NCI-H345 (cell line): ENCODE data around the gene FTSJ3.
A peak's percentile ranks its signal among the peaks of the same experiment; 100 is the strongest.
"Not testable (repeated sequence)": the region's sequence is repeated elsewhere in the genome, so short reads cannot be mapped to it uniquely, and the experiment has no call there.

Experiments
- DNase-seq: peaks from one replicate; lab custom pipeline; 2025; lab: John Stamatoyannopoulos, UW

FTSJ3 gene

GRCh38 chr17:63827002-63827800 lies at the start of gene FTSJ3, which contains the start of gene PSMC5:
Gene FTSJ3 (minus strand): TSS chr17:63827663. CDS start chr17:63826902, 761 bp downstream.
Gene PSMC5 (plus strand): TSS chr17:63827431. CDS start chr17:63827491, 60 bp downstream.
- DNase-seq, result peak; percentile 96

- DNase-seq, result not testable (repeated sequence)
Observed at GRCh38 chr17:63874693-63875092, 47.2 kb upstream of the FTSJ3 start.

- DNase-seq, result not testable (repeated sequence)
Observed at GRCh38 chr17:63874061-63874626, 46.7 kb upstream of the FTSJ3 start.

GRCh38 chr17:63873577-63873976 lies 46.1 kb upstream of the FTSJ3 start, which contains the start of gene CSH2:
Gene CSH2 (minus strand): TSS chr17:63873677. CDS start chr17:63873614, 63 bp downstream.
- DNase-seq, result not testable (repeated sequence)

GRCh38 chr17:63871646-63872365 lies 44.3 kb upstream of the FTSJ3 start:
- not testable (repeated sequence) for DNase-seq

- DNase-seq, result not testable (repeated sequence)
Observed at GRCh38 chr17:63870292-63870665, 42.8 kb upstream of the FTSJ3 start.

- not testable (repeated sequence) for DNase-seq
Observed at GRCh38 chr17:63869491-63870291, 42.2 kb upstream of the FTSJ3 start.

- not testable (repeated sequence) for DNase-seq
Observed at GRCh38 chr17:63866625-63867024, 39.2 kb upstream of the FTSJ3 start.

GRCh38 chr17:63859257-63859656 lies 31.8 kb upstream of the FTSJ3 start:
- no peak for DNase-seq

GRCh38 chr17:63856425-63856824 lies 29.0 kb upstream of the FTSJ3 start:
- DNase-seq, result not testable (repeated sequence)

- DNase-seq, result no peak
Observed at GRCh38 chr17:63855185-63855584, 27.7 kb upstream of the FTSJ3 start.

GRCh38 chr17:63854709-63855108 lies 27.2 kb upstream of the FTSJ3 start:
- no peak for DNase-seq

GRCh38 chr17:63853260-63853659 lies 25.8 kb upstream of the FTSJ3 start:
- no peak for DNase-seq

GRCh38 chr17:63850401-63850800 lies 22.9 kb upstream of the FTSJ3 start:
- DNase-seq, result no peak

GRCh38 chr17:63848834-63849689 lies 21.6 kb upstream of the FTSJ3 start:
- no peak for DNase-seq

GRCh38 chr17:63847525-63848249 lies 20.2 kb upstream of the FTSJ3 start:
- no peak for DNase-seq

GRCh38 chr17:63845509-63845908 lies 18.0 kb upstream of the FTSJ3 start:
- no peak for DNase-seq

- DNase-seq, result no peak
Observed at GRCh38 chr17:63843910-63844677, 16.6 kb upstream of the FTSJ3 start.

GRCh38 chr17:63843387-63843888 lies 16.0 kb upstream of the FTSJ3 start:
- DNase-seq, result not testable (repeated sequence)
